Superior temporal gyrus (tissue), 1 donor: ENCODE measurements around the gene HDAC3.
A peak's percentile ranks its signal among the peaks of the same experiment; 100 is the strongest.

Source experiments
- DNase-seq: peaks from one replicate; pipeline ENCODE4 v3.0.0-alpha.2; 2016; ENCODE audit errors: extremely low spot score

Gene HDAC3

DNA sequence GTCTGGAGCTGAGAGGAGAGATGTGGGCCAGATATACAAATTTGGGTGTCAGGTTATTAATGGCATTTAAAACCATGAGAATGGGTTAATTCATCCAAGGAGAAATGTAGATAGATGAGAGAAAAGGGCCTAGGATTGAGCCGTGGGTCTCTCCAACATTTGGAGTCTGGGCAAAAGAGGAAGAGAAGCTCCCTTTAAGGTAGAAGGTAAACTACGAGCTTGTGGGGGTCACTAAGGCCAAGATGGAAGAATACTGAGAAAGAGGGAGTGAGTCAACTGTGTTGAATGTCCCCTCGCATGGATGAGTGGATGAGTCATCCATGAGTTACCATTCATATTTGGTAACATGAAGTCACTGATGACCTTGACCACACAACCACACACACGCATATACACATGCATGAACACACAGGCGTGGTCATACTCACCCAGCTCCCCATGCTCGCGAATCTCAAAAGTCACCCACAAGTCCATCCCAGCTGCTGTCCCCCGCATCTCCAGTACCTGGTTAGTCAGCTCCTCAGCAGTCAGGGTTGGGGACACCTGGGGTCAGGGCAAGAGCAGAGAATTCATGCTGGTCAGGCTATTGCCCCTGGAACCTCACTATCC is 21.4 kb upstream of the HDAC3 start:
- DNase-seq: no peak

DNA sequence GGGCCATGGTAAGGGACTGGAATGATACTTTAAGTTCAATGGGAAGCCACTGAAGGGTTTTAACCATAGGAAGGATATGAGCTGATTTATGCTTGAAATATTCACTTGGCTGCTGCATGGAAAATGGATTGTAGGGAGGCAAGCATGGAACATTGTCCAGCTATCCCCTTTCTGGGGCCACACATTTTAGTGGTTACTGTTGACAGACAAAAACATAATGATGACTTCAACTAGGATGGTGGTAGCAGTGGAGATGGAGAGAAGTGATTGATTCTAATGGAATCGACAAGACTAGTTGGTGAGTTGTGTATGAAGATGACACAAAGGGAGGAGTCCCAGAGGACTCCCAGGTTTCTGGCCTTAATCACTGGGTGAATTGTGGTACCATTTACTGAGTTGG is 20.8 kb upstream of the HDAC3 start:
- DNase-seq: no peak

DNA sequence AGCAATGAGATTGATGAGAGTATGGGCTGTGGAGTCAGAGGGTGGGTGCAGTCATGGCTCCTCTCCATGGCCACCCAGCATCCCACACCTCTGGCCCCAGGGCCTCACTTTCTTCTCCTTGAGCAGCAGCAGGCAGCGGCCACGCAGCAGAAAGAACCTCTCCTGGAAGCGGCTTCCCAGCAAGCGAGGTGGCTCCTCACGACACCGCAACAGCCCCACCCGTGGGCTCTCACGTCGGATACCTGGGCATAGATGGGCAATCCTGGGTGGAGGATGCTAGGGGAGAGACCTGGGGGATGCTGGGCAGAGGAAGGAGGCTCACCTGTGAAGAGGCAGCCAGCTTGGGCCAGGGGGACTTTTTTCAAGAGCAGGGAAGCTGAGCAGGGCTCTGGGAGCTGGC is 19.7 kb upstream of the HDAC3 start:
- no peak for DNase-seq

- DNase-seq: no peak
Measured at GRCh38 chr5:141655020-141655419, 18.4 kb upstream of the HDAC3 start.

DNA sequence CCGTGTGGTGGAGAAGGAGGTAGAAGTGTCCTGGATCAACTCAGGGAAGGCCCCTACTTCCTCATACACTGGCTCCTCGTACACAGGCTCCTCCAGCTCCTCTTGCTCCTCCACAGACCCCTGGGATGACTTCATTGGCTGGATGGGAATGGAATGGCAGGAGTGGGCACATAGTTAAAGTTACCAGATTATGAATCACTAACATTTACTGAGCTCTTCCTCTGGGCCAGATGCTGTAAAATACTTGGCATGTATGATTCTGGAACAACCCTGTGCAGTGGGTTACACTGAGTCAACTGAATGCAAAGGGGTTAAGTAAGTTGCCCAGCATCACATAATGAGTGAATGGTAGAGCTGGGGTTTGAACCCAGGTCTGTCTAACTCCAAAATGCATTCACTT is 17.6 kb upstream of the HDAC3 start:
- DNase-seq: no peak

GRCh38 chr5:141651728-141652105 is 15.1 kb upstream of the HDAC3 start:
- DNase-seq: no peak

DNA sequence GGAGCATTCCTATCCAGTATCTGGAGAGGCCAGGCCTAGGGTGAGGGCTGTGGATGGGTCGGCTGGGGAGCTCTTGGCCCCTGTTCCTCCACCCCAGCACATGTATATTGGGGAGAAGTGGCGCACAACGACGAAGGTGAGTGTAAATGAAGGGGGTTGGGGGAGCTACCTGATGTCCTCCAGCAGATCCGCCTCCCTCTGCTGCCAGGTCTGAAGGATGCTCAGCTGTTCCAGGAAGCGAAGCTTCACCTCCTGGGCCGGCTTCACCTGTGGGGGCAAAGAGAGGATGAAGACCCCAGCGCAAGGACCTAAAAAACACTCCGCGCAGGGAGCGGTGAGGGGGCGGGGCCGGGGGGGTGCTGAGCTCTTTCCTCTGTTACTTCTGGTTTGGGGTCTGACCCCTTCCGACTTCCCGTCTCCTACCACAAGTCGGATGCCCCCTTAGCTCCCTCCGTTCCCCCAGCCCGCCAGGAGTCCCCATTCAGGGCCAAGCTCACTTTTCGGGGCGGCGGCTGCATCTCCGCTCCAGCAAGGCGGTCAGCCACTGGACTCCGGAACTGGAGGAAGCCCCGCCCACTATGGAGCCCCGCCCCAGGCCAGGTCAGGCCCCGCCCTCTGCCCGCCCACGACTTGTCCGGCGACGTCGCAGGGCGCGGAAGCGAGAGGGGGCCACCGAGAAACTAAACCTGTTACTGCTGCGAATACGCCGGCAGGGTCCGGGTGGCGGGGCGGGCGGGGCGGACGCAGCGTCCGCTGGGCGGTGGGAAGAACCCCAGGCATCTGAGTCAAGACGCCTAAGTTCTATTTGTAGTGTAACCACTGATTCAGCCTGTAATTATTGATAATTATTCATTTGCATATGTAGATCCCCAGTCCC is 14.4 kb upstream of the HDAC3 start, which contains the start of gene FCHSD1:
Gene FCHSD1, minus strand, starts transcription at position 568 of the 877 bp plus-strand sequence. Its CDS starts 50 bp downstream, at position 518.
- peak; percentile 68 for DNase-seq

GRCh38 chr5:141649972-141650371 is 13.3 kb upstream of the HDAC3 start:
- DNase-seq: no peak

GRCh38 chr5:141649056-141649688 is 12.5 kb upstream of the HDAC3 start:
- DNase-seq: no peak

- DNase-seq: no peak
Measured at GRCh38 chr5:141647851-141648250, 11.2 kb upstream of the HDAC3 start.

DNA sequence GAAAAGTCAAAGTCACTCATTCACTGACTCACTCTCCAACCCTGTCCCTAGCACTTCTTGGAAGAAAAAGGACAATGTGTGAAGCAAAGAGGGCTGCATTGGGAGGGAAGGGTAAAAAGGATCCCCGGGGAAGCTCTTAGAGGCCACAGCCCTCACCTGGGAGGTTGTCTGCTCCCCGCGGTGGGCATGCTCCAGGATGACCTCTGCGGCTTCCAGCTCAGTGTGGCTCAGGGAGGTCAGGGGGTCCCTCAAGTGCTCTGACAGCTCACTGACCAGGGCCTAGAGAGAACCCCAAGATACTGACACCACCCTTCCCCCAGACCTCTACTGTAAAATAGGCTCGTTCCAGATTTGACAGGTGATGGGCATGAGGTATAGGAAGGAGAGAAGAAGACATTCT is 10.6 kb upstream of the HDAC3 start:
- no peak for DNase-seq

GRCh38 chr5:141646026-141646425 is 9.4 kb upstream of the HDAC3 start:
- DNase-seq: no peak

- no peak for DNase-seq
Measured at GRCh38 chr5:141641634-141642267, 5.1 kb upstream of the HDAC3 start.

DNA sequence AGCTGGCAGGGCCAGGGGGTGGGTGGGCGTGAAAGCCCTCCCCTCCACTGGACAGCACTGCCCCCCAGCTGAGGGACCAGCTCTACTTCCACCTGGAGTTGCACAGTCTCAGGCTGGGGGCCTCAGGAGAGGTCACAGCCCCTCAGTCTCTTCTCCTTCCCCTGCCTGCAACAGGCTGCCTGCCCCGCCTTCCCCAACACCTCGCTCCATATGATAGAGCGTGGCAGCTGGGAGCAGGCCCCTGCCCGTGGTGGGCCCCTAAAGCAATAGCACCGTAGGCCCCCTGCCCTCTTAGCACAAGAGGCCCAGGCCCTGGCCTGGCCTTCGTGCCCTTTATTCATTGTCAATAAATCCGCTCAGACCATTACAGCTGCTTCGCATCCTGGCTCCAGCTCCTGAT is 4.0 kb upstream of the HDAC3 start:
- no peak for DNase-seq

- no peak for DNase-seq
Measured at GRCh38 chr5:141640051-141640415, 3.4 kb upstream of the HDAC3 start.

DNA sequence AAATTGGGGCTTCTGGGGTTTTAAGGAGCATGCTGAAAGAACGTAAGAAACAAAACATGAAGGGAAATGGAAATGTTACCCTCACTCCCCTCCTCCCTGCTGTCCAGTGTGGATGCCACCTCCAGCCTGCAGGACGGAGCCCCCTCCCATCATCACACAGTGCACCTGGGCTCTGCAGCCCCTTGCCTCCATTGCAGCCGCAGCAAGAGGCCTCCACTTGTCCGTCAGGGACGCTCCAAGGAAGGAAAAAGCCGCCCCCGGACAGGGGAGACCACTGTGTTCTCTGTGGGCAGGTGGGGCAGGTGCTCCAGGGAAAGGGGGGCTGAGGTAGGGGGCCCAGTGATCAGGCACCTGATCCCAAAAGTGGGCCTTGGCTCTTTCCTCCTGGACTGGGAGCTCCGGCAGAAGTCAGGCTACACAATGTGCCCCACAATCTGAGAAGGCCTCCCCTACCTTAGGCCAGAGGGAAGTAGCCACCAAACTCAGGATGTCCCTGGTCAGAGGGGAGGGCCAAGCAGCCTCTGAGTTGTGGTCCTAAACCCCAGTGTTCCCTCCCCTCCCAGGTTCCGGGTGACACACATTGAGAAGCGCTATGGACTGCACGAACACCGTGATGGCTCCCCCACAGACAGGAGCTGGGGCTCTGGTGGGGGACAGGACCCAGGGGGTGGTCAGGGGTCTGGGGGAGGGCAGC is 2.9 kb upstream of the HDAC3 start:
- no peak for DNase-seq

- DNase-seq: no peak
Measured at GRCh38 chr5:141638771-141639170, 2.1 kb upstream of the HDAC3 start.

- DNase-seq: no peak
Measured at GRCh38 chr5:141637767-141638419, 1.2 kb upstream of the HDAC3 start.

- DNase-seq: no peak
Measured at GRCh38 chr5:141637123-141637766, 596 bp upstream of the HDAC3 start.

DNA sequence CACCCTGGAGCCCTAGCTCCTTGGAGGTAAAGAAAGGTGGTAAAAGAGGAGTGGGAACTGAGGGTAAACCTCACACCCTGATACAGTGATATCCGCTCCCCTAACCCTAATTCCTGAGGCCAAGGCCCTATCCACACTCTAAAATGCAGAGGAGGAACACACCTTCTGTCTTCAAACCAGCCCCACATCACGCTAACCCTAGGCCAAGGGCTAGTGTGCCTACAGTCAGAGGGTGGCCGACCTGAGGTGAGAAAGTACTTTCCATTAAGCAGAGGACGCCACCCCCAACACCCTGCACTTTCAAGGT is 590 bp downstream of the HDAC3 start:
- no peak for DNase-seq

- no peak for DNase-seq
Measured at GRCh38 chr5:141635646-141636045, 1.0 kb downstream of the HDAC3 start.
